HCT116 (cell line): ENCODE measurements around the gene ANGPT4. TPM values are rescaled to one million over a fixed set of nuclear protein-coding genes. Genes with fewer than 3 reads are reported as not detected.
"Not testable (repeated sequence)": the region's sequence is repeated elsewhere in the genome, so short reads cannot be mapped to it uniquely, and the experiment has no call there.

Experiments used
- ATAC-seq: fragments of 200-7000 bp; cut with Tn5 transposase; 2 replicates; pipeline ENCODE4 v1.9.1; 2020; ENCODE audit warnings: mild to moderate bottlenecking, moderate library complexity
- BruUV-seq: library from RNA; stranded (reverse); fragments of 400-500 nt; replicated peaks from 2 replicates; lab custom pipeline; 2021; lab: Mats Ljungman, UMichigan
- CTCF ChIA-PET: fragments of 300-600 bp; sonication (Branson Sonifier 250); formaldehyde crosslinking; loops from one replicate; lab custom pipeline; 2021; ENCODE audit warnings: antibody characterized with exemption; lab: Charles Lee
- POLR2A ChIA-PET: fragments of 300-600, 350-600 bp; sonication (Branson Sonifier 250); formaldehyde crosslinking; loops from one replicate; lab custom pipeline; 2021; ENCODE audit warnings: antibody characterized with exemption; lab: Charles Lee
- RAD21 ChIA-PET, 2 experiments: fragments of 300-600 bp; sonication (Branson Sonifier 250); formaldehyde crosslinking; loops; one replicate each; lab custom pipeline; 2023; ENCODE audit warnings: low total read pairs in 2 of 2; ENCODE audit not compliant: uncharacterized antibody in 2 of 2, unreplicated experiment in 2 of 2, low non-redundant PET in 1 of 2; lab: Charles Lee
- DNase-seq: peaks from one replicate; pipeline ENCODE4 v3.0.0-alpha.2; 2010; ENCODE audit warnings: low read depth, low spot score
- H2AFZ ChIP-seq: fragments of 200-600 bp; shearing (Covaris generic), sonication (generic); 2 replicates; pipeline ENCODE4 v1.6.1; 2017; ENCODE audit warnings: low read depth, mixed run types, mixed read lengths, antibody characterized with exemption, low read length; ENCODE audit not compliant: poor library complexity, severe bottlenecking
- H3K27ac ChIP-seq: 2 replicates; pipeline ENCODE4 v1.5.1; 2012; ENCODE audit warnings: low read depth, low read length
- H3K27me3 ChIP-seq: fragments of 200-600 bp; sonication (generic); 2 replicates; pipeline ENCODE4 v1.6.1; 2016; ENCODE audit warnings: mixed run types, low read length, mixed read lengths; ENCODE audit not compliant: insufficient read depth
- H3K36me3 ChIP-seq, 2 experiments: fragments of 200-500 bp in 1 of 2; fragments of 200-600 bp in 1 of 2; sonication (Bioruptor generic) in 1 of 2; sonication (generic) in 1 of 2; 2 replicates each; pipeline versions ENCODE4 v1.5.1 to v1.6.1; 2014 to 2016; ENCODE audit warnings: low read length in 2 of 2, inconsistent platforms in 1 of 2, mixed read lengths in 1 of 2, mixed run types in 1 of 2; ENCODE audit not compliant: insufficient read depth in 2 of 2, control insufficient read depth in 1 of 2
- H3K4me1 ChIP-seq, 2 experiments: fragments of 200-600 bp in 1 of 2; sonication (generic) in 1 of 2; 2 replicates each; pipeline versions ENCODE4 v1.5.1 to v1.6.1; 2012 to 2017; ENCODE audit warnings: low read length in 2 of 2, inconsistent platforms in 1 of 2, mild to moderate bottlenecking in 1 of 2, mixed read lengths in 1 of 2, mixed run types in 1 of 2, moderate library complexity in 1 of 2; ENCODE audit not compliant: insufficient read depth in 2 of 2, control insufficient read depth in 1 of 2
- H3K4me2 ChIP-seq: fragments of 200-600 bp; sonication (generic); 2 replicates; pipeline ENCODE4 v1.6.1; 2017; ENCODE audit warnings: mixed run types, low read length, mixed read lengths
- H3K4me3 ChIP-seq, 2 experiments: fragments of 200-600 bp in 1 of 2; sonication (generic) in 1 of 2; replicated peaks in 1 of 2; 2 replicates each; pipeline ENCODE4 v1.5.1; 2011 to 2016; ENCODE audit warnings: low read length in 2 of 2, control low read depth in 1 of 2, low read depth in 1 of 2, mild to moderate bottlenecking in 1 of 2, mixed read lengths in 1 of 2, mixed run types in 1 of 2
- H3K79me2 ChIP-seq: fragments of 200-600 bp; sonication (generic); 2 replicates; pipeline ENCODE4 v1.6.1; 2017; ENCODE audit warnings: mild to moderate bottlenecking, mixed run types, low read length, moderate library complexity, mixed read lengths; ENCODE audit not compliant: insufficient read depth
- H3K9ac ChIP-seq: fragments of 200-600 bp; sonication (generic); 2 replicates; pipeline ENCODE4 v1.6.1; 2016; ENCODE audit warnings: low read length, mixed read lengths
- H3K9me2 ChIP-seq: fragments of 200-600 bp; sonication (generic), shearing (Covaris generic); 2 replicates; pipeline ENCODE4 v1.6.1; 2017; ENCODE audit warnings: mixed run types, mild to moderate bottlenecking, moderate library complexity; ENCODE audit not compliant: insufficient read depth
- H3K9me3 ChIP-seq, 2 experiments: fragments of 200-500 bp in 1 of 2; fragments of 200-600 bp in 1 of 2; sonication (Bioruptor generic) in 1 of 2; sonication (generic) in 1 of 2; 2 replicates each; pipeline ENCODE4 v1.6.1; 2014 to 2017; ENCODE audit warnings: low read length in 2 of 2, mixed read lengths in 2 of 2, inconsistent platforms in 1 of 2, low read depth in 1 of 2, mild to moderate bottlenecking in 1 of 2, mixed run types in 1 of 2, moderate library complexity in 1 of 2; ENCODE audit not compliant: control insufficient read depth in 1 of 2, insufficient read depth in 1 of 2
- H4K20me1 ChIP-seq: fragments of 200-600 bp; sonication (generic), shearing (Covaris generic); 2 replicates; pipeline ENCODE4 v1.6.1; 2017; ENCODE audit warnings: mixed run types, mild to moderate bottlenecking, moderate library complexity; ENCODE audit not compliant: insufficient read depth
- CBX3 ChIP-seq: IDR thresholded peaks from 2 replicates; pipeline ENCODE4 v1.6.1; 2012; ENCODE audit warnings: low read depth
- EGR1 ChIP-seq: IDR thresholded peaks from 2 replicates; pipeline ENCODE4 v1.6.1; 2012; ENCODE audit warnings: low read depth
- ELF1 ChIP-seq: IDR thresholded peaks from 2 replicates; pipeline ENCODE4 v1.6.1; 2012; ENCODE audit warnings: low read depth, borderline replicate concordance
- EZH2phosphoT487 ChIP-seq: fragments of 200-600 bp; IDR thresholded peaks from 2 replicates; pipeline ENCODE4 v1.6.1; 2018; ENCODE audit warnings: antibody characterized with exemption, borderline replicate concordance
- POLR2A ChIP-seq: IDR thresholded peaks from 2 replicates; pipeline ENCODE4 v1.7.0; 2011; ENCODE audit warnings: borderline replicate concordance; ENCODE audit not compliant: insufficient read depth, insufficient read length; ENCODE audit errors: extremely low read depth
- TCF7L2 ChIP-seq: IDR thresholded peaks from 2 replicates; pipeline ENCODE4 v1.7.0; 2011; ENCODE audit warnings: borderline replicate concordance, inconsistent platforms; ENCODE audit not compliant: insufficient read depth, insufficient read length; ENCODE audit errors: extremely low read depth
- ZNF274 ChIP-seq: fragments of 200-500 bp; sonication (Bioruptor generic); IDR thresholded peaks from 2 replicates; pipeline ENCODE4 v1.6.1; 2014; ENCODE audit warnings: mild to moderate bottlenecking, low read depth, low read length, inconsistent platforms
- intact Hi-C: fragments of 100-400 bp; cut with micrococcal nuclease; formaldehyde crosslinking; loops from 2 replicates; pipeline ENCODE4 v1.10.0; 2022
- total RNA-seq: library from RNA; stranded (reverse); gene quantifications from one replicate; pipeline ENCODE4 v1.2.1, GENCODE V29; 2021; ENCODE audit not compliant: unreplicated experiment
- TF ChIP-seq, protein P1 (sequence below): IDR thresholded peaks from 2 replicates; pipeline ENCODE4 v1.6.1; 2011; ENCODE audit warnings: mild to moderate bottlenecking, low read length, moderate library complexity; ENCODE audit not compliant: insufficient replicate concordance; ENCODE audit errors: extremely low read depth
- TF ChIP-seq, protein P2 (sequence below): IDR thresholded peaks from 2 replicates; pipeline ENCODE4 v1.6.1; 2012
- TF ChIP-seq, protein P3 (sequence below): IDR thresholded peaks from 2 replicates; pipeline ENCODE4 v1.6.1; 2012; ENCODE audit warnings: low read depth

ANGPT4 gene
- total RNA-seq, 1 experiment from 2014 or later = not detected

DNA sequence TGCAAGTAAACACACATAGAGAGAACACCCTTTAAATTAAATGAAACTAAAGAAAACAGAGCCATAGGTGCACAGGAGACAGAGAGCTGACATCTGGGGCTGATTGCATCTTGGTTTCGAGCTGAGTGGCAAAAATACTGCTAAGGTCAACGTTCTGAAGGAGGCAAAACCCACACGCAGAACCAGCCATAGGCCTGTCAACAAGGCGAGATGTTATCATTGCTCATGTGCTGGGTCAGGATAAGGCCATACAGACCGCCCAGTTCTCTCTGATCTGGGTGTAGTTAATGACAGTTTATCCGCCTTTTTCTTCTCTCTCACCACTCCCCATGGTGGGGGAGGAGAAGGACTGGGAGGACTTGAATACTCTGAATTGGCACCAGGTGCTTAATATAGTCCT is 87.1 kb downstream of the ANGPT4 start:
- POLR2A ChIA-PET = no interaction called here
- ATAC-seq = no peak

DNA sequence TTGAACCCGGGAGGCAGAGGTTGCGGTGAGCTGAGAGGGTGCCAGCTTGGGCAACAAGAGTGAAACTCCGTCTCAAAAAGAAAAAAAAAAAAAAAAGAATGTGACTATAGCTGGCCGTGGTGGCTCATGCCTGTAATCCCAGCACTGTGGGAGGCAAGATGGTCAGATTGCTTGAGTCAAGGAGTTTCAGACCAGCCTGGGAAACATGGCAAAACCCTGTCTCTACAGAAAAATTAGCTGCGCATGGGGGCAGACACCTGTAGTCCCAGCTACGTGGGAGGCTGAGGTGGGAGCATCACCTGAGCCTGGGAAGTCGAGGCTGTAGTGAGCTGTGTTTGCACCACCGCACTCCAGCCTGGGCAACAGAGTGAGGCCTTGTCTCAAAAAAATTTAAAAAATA is 88.2 kb downstream of the ANGPT4 start:
- H3K4me3 ChIP-seq, BruUV-seq, CTCF ChIA-PET, H3K79me2 ChIP-seq, H3K9ac ChIP-seq, H3K4me1 ChIP-seq, H4K20me1 ChIP-seq, ATAC-seq, intact Hi-C loops, RAD21 ChIA-PET, DNase-seq, H3K4me2 ChIP-seq, H3K27ac ChIP-seq, H3K36me3 ChIP-seq, H3K27me3 ChIP-seq, H3K9me3 ChIP-seq, H3K9me2 ChIP-seq, POLR2A ChIA-PET, H2AFZ ChIP-seq: not testable (repeated sequence)

More for the DNA sequence above, 87.1 kb downstream of the ANGPT4 start:
- DNase-seq = no peak
- Histone ChIP-seq H3K27me3 (no peaks in the 10 kb centered on the region), H4K20me1 (no peaks in the 10 kb centered on the region), H3K27ac (no peak overlapping the region), H3K36me3 (no peaks in the 10 kb centered on the region), H3K79me2 (no peaks in the 10 kb centered on the region)
- intact Hi-C loops = no loop called here
- CTCF ChIA-PET = no interaction called here
- TF ChIP-seq TCF7L2 (no peak), CBX3 (no peak), POLR2A (no peak), ELF1 (no peak), EZH2phosphoT487 (no peak), EGR1 (no peak), ZNF274 (no peak)
- TF ChIP-seq, protein P1, sequence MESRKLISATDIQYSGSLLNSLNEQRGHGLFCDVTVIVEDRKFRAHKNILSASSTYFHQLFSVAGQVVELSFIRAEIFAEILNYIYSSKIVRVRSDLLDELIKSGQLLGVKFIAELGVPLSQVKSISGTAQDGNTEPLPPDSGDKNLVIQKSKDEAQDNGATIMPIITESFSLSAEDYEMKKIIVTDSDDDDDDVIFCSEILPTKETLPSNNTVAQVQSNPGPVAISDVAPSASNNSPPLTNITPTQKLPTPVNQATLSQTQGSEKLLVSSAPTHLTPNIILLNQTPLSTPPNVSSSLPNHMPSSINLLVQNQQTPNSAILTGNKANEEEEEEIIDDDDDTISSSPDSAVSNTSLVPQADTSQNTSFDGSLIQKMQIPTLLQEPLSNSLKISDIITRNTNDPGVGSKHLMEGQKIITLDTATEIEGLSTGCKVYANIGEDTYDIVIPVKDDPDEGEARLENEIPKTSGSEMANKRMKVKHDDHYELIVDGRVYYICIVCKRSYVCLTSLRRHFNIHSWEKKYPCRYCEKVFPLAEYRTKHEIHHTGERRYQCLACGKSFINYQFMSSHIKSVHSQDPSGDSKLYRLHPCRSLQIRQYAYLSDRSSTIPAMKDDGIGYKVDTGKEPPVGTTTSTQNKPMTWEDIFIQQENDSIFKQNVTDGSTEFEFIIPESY = no peak
- TF ChIP-seq, protein P2, sequence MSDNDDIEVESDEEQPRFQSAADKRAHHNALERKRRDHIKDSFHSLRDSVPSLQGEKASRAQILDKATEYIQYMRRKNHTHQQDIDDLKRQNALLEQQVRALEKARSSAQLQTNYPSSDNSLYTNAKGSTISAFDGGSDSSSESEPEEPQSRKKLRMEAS = no peak
- TF ChIP-seq, protein P3, sequence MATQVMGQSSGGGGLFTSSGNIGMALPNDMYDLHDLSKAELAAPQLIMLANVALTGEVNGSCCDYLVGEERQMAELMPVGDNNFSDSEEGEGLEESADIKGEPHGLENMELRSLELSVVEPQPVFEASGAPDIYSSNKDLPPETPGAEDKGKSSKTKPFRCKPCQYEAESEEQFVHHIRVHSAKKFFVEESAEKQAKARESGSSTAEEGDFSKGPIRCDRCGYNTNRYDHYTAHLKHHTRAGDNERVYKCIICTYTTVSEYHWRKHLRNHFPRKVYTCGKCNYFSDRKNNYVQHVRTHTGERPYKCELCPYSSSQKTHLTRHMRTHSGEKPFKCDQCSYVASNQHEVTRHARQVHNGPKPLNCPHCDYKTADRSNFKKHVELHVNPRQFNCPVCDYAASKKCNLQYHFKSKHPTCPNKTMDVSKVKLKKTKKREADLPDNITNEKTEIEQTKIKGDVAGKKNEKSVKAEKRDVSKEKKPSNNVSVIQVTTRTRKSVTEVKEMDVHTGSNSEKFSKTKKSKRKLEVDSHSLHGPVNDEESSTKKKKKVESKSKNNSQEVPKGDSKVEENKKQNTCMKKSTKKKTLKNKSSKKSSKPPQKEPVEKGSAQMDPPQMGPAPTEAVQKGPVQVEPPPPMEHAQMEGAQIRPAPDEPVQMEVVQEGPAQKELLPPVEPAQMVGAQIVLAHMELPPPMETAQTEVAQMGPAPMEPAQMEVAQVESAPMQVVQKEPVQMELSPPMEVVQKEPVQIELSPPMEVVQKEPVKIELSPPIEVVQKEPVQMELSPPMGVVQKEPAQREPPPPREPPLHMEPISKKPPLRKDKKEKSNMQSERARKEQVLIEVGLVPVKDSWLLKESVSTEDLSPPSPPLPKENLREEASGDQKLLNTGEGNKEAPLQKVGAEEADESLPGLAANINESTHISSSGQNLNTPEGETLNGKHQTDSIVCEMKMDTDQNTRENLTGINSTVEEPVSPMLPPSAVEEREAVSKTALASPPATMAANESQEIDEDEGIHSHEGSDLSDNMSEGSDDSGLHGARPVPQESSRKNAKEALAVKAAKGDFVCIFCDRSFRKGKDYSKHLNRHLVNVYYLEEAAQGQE = no peak
- TF ChIP-seq, all 23 proteins: peak for 0
- Histone ChIP-seq H3K9ac (no peak overlapping the region), H3K9me2 (no peaks in the 10 kb centered on the region), H3K4me3 (no peak overlapping the region), H3K9me3 (no peaks in the 10 kb centered on the region), H3K4me2 (no peak overlapping the region), H3K4me1 (peaks cover 4 to 5% of the 10 kb centered on the region in 2 experiments; a peak in 3 of 4 replicates), H2AFZ (no peak overlapping the region)
- RAD21 ChIA-PET = no interaction called here
- BruUV-seq = no TSS peak
